GM21737 (cell line): ENCODE measurements around the gene KRTAP12-1.

Experiments used
- ATAC-seq: cut with Tn5 transposase; IDR thresholded peaks from one replicate; pipeline ENCODE4 v1.9.1; 2021; ENCODE audit warnings: mild to moderate bottlenecking, moderate library complexity; ENCODE audit not compliant: unreplicated experiment

Gene KRTAP12-1

GRCh38 chr21:44711327-44712202 is 29.6 kb upstream of the KRTAP12-1 start, which contains the start of gene TSPEAR:
Gene TSPEAR (minus strand): TSS chr21:44711572. CDS start chr21:44711514, 58 bp downstream.
- ATAC-seq = no peak

- ATAC-seq = no peak
These were observed 28.9 kb upstream of the KRTAP12-1 start for GRCh38 chr21:44710756-44711326.

- no peak for ATAC-seq
These were observed 28.3 kb upstream of the KRTAP12-1 start for GRCh38 chr21:44710294-44710665.

- ATAC-seq = no peak
These were observed 27.7 kb upstream of the KRTAP12-1 start for GRCh38 chr21:44709426-44710293.

- ATAC-seq = no peak
These were observed 27.0 kb upstream of the KRTAP12-1 start for GRCh38 chr21:44708866-44709425.

- no peak for ATAC-seq
These were observed 26.4 kb upstream of the KRTAP12-1 start for GRCh38 chr21:44708213-44708865.

- ATAC-seq = no peak
These were observed 25.0 kb upstream of the KRTAP12-1 start for GRCh38 chr21:44706706-44707581.

- no peak for ATAC-seq
These were observed 24.2 kb upstream of the KRTAP12-1 start for GRCh38 chr21:44706026-44706705.

- ATAC-seq = no peak
These were observed 22.7 kb upstream of the KRTAP12-1 start for GRCh38 chr21:44704636-44705001.

GRCh38 chr21:44703731-44704635 is 22.0 kb upstream of the KRTAP12-1 start:
- no peak for ATAC-seq

- no peak for ATAC-seq
These were observed 21.2 kb upstream of the KRTAP12-1 start for GRCh38 chr21:44702973-44703730.

- no peak for ATAC-seq
These were observed 20.4 kb upstream of the KRTAP12-1 start for GRCh38 chr21:44702111-44702972.

- no peak for ATAC-seq
These were observed 19.6 kb upstream of the KRTAP12-1 start for GRCh38 chr21:44701541-44701940.

GRCh38 chr21:44701023-44701400 is 19.0 kb upstream of the KRTAP12-1 start:
- ATAC-seq = no peak

GRCh38 chr21:44700101-44701022 is 18.4 kb upstream of the KRTAP12-1 start:
- ATAC-seq = no peak
